Measurements from ENCODE around the gene TNNI3.
"Not testable (repeated sequence)": the region's sequence is repeated elsewhere in the genome, so short reads cannot be mapped to it uniquely, and the experiment has no call there.

The TNNI3 gene

DNA sequence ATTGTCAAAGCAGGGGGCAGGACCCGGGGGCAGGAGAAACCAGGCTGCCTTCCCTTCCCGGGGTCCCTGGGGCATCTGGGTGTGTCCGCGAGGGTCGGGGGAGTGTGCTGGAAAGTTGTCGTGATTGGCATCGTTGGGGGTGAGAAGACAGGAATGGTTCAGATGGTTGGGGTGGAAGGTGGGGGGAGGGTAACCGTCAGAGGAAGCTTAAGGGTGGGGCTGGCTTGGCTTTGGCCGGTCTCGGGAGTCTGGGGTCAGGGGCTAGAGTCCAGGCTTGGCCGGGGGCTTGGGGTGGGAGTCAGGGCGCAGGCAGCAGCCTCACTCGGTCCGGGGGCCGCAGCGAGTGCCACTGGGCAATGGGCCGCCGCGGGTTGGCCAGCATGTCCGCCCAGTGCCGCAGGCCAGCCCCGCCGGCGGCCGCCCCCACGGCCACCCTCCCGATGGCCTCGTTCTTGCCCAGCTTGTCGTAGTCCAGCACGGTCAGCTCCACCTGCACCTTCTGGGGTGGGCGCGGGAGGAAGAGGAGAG lies 15.7 kb upstream of the TNNI3 start:
- no peak for DNase-seq (ENCODE audit: low spot score)

DNA sequence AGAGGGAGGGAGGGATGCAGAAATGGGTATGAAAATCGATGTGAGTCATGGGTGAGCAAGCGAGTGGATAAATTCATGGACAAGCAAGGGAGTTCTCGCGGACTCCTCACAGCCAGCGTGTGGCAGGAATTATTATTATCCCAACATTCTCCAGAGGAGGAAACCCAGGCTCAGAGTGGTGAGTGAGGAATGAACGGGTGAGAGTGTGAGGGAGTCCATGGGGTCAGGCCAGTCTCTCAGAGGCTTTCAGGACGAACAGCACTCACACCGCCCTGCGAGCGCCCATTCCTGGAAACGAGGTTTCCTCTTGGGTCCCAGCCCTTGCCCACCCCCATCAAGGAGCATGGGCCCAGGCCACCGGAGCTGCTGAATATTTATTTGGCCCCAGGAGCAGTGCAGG lies 15.2 kb upstream of the TNNI3 start:
- DNase-seq (ENCODE audit: low spot score), result no peak

DNA sequence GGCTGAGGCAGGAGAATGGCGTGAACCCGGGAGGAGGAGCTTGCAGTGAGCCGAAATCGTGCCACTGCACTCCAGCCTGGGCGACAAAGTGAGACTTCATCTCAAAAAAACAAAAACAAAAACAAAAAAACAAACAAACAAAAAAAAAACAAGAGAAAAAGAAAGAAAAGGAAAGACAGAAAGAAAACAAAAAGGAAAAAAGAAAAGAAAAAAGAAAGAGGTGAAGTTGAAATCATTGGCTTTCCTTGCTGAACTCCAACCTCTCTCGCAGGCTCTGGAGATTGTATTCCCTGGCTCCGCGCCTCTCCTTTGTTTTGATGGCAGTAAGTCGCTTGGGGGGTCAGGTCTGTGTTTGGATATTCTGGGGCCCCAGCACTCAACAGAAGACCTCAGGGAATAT lies 14.8 kb upstream of the TNNI3 start:
- DNase-seq (ENCODE audit: low spot score), result not testable (repeated sequence)

DNA sequence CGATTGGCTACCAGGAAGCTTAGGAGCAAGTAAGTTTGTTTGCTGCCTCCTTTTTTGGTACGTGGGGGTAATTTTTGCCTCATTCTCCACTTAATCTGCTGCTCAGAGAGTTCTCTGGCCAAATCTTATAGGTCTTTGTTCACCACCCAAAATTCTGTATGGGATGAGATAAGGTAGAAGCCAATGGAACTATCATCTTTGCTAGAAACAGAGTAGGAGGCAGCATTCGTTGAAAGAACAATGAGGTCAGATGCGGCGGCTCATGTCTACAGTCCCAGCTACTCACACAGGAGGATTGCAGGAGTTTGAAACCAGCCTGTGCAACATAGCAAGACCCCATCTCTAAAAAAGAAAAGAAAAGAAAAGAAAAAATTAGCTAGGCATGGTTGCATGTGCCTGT lies 13.9 kb upstream of the TNNI3 start:
- DNase-seq (ENCODE audit: low spot score), result no peak

DNA sequence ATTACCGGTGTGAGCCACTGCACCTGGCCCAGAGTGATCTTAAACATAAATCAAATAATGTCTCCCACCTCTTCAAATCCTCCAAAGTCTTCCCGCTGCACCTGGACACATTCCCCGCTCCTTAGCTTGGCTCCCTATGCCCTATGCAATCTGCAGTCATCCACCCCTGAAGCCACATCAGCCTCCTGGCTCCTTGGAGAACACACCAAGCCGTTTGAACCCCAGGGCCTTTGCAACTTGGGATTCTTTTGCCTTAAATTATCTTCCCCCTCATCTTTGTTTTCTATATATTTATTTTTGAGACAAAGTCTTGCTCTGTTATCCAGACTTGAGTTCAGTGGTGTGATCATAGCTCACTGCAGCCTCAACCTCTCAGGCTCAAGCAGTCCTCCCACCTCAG lies 11.6 kb upstream of the TNNI3 start:
- DNase-seq (ENCODE audit: low spot score), result no peak

DNA sequence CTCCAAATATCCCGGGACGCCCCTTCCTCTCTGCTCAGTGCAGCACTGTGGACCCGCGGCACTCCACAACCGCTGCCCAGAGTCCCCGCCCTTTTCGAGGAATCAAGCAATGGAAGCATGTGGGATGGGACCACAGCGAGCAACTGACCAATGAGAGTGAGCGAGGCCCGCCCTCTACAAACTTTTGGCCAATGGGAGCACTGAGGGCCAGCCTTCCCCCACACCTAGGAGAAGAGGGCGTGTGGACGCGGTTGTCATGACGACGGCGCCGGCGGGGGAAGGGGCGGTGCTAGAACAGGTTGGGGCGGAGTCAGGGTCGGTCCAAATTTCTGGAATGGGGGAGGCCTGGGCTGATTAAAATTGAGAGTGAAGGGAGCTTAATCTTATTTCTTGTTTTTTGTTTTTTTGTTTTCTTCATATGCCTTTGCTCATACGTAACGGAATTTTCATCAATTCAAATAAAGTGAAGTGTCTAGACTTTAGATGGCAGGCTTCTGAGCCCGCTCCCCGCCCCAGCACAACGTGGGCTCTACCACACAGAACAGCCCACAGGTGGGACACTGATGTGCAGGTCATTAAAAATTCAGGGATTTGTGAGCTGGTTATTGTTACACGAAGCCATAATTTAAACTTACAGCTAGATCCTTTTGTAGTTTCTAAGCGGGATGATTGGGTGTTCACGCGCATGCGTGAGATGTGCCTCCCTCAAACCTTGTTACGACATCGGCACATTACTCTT lies 9.2 kb upstream of the TNNI3 start, which contains the start of gene DNAAF3:
DNAAF3 (minus strand) TSS at position 84 of the 739 bp plus-strand sequence. CDS start 200 bp downstream, outside the sequence.
- peak; percentile 97 for DNase-seq (ENCODE audit: low spot score)

DNA sequence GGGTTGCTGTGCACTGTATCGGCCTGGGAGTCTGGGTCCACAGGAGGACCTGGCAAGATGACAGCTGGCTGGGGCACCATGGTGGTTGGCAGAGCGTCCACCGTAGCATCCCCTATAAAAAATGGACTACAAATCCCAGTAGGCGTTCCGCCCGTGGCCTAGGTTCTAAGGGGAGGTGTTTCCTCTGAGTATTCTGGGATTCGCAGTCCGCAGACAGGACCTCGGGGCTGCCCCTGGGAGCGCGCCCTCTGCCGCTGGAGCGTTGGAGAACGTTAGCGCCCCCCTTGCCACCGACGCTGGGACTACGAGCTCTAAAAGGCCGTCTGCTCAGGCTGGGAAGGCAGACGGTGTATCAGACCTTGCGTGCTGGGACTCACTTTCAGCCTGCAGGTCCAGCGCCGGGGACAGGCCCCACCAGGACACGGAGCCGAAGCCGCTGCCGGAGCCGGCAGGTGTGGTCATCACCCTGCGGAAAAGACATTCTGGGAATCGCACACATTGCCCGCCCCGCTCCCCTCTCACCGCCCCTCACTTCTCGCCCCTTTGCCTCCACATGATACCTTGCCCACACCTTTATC lies 8.5 kb upstream of the TNNI3 start:
- peak; percentile 75 for DNase-seq (ENCODE audit: low spot score)

DNA sequence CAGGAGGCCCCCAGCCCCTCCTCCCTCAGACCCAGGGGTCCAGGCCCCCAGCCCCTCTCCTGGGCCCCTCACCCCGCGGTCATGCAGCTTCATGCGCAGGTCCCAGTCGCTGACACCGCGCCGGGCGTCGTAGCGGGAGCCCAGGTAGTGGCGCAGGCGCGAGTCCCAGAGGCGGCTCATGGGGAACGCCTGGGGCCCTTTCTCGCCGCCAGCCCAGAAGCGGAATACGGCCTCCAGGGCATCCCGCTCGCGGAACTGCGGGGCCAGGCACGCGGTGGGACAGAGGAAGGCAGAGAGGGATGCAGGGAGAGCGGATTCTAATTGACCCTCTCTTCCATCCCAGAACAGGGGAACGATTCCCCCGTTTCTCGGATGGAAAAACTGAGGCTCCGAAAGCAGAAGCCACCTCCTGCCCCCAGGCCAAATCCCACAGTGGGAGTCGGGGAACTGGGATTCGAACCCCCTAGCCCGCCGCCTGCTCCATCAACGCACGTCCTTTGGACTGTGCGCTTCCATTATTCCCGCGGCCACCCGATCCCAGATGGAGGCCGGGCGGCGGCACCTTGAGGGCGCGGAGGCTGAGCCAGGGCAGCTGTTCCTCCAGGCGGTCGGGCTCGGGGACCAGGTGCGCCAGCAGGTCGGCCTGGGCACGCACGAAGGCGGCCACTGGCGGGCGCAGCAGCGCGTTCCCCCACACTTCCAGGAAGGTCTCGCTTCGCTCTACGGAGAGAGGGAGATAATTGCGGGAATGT lies 4.2 kb upstream of the TNNI3 start:
- no peak for DNase-seq (ENCODE audit: low spot score)

DNA sequence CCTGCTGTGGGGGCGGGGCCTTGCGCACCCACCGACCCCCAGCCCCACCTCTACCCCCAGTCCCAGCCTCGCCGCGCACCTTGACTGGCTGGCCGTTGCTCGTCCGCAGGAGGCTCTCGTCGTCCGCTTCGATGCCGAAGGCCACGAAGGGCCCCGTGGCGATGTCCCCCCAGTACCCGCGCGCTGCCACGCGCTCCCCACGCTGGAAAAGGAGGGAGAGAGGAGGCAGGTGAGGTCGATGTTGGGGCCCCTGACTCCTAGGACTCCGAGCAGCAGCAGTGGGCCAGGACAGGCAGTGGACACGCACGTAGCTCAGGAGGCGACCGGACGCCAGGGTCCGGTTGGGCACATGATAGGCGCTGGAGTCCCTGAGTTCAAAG lies 3.4 kb upstream of the TNNI3 start:
- DNase-seq (ENCODE audit: low spot score), result no peak

DNA sequence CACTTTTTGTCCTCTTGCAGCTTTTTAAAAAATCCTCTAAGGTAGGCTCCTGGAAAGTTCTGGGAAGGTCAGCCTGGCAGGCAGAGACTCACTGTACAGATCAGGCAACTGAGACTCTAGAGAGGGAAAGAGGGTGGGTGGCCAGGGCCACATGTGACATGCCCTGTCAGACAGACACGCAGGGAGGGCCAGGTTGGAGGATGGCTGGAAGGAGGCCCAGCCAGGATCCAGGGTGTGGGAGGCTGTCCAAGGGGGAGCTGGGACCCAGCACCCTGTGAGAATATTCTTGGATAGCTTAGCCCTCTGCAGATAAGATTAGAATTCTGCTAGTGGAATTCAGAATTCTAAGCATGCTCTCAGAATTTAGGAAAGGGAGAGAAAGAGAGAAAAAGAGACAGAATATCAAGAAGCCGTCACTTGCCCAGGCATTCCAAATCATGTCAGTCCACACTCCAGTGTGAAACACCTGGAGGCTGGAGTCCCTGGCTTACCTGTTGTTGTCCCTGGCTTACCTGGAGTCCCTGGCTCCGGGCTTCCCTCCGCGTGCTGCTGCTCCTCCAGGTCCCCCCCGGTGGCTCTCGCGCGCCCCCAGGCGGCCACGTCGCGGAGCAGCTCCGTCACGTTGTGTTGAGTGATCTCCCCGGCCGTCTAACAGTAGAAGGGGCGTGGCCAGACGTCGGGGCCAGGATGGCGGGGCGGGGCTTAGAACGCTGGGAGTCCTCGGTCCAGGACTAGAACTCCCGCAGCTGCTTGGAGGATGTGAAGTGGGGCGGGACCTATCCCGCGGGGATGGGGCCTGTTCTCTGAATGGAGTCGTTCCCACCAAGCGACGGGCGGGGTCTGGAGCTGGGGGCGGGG lies 2.8 kb upstream of the TNNI3 start:
- DNase-seq (ENCODE audit: low spot score), result peak; percentile 91

DNA sequence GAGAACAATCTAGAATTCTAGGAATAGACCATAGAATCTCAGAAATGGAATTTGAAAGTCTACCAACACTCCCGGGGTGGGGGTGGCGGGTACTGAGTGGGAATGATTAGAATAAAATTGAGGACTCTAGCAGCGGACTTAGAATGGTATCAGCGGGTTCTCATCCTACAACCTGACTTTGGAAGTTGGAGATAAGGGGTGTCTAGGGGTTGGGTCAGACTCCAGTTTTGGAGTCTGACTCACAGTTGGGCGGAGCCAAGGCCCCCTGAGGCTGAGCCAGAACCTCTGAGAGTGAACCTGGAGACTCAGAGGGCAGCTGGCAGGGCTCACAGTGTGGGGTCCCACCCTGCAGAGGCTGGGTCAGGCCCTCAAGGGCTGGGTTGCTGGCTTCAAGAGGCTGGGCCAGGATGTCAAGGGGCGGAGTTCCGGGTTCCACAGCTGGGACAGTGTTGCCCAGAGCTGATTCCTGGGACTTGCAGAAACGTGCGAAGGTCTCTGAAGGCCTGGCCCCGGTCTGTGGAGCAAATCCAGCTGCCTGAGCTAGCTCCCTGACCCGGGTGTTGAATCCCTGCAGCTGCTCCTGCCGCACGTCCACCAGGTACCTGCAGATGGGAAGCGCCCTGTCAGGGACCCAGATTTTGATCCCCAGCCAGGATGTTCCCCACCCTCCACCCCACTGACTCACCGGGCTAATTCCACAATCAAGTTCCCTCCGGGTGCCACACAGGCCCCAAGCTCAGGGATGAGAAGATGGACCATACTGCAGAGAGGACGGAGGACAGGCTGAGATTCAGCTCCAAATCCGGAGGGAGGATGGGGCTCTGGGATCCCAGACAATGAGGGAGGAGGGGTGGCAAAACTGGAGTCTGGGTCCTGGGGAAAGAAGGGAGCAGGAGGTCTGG lies 1.6 kb upstream of the TNNI3 start:
- no peak for DNase-seq (ENCODE audit: low spot score)

DNA sequence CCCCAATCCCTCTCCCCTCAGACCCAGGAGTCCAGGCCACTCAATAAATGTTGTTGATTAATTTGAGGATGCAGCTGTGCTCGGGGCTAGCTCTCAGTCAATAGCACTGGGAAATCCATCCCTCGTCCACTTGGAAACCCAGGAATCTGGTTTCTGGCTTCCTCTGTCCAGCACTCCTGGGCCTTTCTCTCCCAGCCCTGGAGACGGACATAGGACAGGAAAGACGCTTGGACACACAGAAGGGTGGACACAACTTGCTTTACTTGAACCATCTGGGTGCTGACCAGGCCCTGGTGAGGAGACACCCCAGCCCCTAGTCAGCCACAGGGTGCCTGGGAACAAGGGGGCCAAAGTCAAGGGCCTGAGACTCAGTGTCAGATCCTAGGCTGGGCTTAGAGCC lies 891 bp upstream of the TNNI3 start:
- DNase-seq (ENCODE audit: low spot score), result no peak

DNA sequence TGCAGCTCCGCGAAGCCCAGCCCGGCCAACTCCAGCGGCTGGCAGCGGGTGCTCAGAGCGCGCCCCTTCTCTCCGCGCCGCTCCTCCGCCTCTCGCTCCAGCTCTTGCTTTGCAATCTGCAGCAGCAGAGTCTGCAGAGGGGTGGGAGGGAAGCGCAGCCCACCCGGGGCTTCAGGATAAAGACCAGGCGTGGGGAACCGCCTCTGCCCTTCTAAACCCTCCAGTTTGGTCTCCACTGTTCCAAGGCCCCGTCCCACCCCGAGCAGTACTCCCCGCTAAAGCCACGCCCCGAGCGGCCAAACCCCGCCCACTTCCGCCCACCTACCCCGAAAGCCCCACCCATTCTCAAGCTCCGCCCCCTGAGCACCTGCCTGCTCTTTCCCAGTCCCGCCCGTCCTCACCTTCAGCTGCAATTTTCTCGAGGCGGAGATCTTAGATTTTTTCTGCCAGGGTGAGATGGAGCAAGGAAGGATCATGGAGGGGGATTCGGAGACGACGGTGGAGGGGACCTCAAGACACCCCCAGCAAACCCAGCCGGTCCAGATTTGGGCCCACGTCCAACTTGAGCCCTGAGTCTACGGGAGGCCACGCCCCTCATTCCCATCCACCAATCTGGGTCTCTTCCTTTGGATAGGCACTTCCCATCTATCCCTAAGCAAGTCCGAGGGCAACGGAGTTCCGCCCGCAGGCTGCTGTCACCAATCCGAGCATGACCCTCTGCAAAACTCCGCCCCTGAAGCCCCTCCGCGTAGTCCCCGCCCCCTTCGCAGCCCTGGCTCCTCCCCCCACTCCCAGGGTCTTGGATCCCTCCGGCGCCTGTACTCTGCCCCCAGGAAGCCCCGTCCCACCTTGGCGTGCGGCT lies 1.1 kb downstream of the TNNI3 start:
- DNase-seq (ENCODE audit: low spot score), result peak; percentile 94

DNA sequence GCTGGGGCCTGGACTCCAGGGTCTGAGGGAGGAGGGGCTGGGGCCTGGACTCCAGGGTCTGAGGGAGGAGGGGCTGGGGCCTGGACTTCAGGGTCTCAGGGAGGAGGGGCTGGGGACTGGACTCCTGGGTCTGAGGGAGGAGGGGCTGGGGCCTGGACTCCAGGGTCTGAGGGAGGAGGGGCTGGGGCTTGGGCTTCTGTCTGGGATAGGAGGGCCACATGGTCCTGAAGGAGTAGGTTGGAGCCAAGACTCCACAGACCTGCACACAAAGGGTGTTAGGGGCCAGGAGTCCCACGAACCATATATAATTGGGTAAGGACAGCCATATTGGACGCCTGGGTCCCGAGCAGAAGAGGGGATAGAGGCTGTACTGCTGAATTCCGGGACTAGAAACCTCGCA lies 1.7 kb downstream of the TNNI3 start:
- DNase-seq (ENCODE audit: low spot score), result not testable (repeated sequence)

DNA sequence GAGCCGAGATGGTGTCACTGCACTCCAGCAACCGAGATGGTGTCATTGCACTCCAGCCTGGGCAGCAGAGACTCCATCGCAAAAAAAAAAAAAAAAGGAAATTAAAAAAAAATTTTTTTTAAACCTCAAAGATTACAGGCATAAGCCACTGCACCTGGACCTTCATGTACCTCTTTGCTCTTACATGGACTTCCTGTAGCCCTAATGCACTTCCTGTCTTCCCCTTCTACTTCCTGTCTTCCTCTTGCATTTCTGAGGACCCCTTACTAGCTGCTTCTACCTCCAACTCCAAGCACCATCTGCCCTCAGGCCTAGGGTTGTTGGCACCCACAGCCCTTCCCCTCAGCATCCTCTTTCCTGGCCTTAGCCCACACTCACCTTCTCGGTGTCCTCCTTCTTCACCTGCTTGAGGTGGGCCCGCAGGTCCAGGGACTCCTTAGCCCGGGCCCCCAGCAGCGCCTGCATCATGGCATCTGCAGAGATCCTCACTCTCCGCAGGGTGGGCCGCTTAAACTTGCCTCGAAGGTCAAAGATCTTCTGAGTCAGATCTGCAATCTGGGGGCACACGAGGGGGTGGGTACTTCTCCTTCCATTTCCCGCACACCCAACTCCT lies 3.8 kb downstream of the TNNI3 start:
- no peak for DNase-seq (ENCODE audit: low spot score)

DNA sequence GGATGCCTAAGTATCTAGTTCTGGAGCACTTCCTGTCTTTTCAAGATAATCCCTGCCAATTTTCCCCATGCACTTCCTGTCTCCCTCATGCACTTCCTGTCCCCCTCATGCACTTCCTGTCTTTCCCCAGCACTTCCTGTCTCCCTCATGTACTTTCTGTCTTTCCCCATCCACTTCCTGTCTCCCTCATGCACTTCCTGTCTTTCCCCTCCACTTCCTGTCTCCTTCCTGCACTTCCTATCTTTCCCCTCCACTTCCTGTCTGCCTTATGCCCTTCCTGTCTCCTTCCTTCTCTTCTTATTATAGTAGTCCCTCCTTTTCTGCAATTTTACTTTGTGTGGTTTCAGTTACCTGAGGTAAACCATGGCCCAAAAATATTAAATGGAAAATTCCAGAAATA lies 5.5 kb downstream of the TNNI3 start:
- DNase-seq (ENCODE audit: low spot score), result no peak

DNA sequence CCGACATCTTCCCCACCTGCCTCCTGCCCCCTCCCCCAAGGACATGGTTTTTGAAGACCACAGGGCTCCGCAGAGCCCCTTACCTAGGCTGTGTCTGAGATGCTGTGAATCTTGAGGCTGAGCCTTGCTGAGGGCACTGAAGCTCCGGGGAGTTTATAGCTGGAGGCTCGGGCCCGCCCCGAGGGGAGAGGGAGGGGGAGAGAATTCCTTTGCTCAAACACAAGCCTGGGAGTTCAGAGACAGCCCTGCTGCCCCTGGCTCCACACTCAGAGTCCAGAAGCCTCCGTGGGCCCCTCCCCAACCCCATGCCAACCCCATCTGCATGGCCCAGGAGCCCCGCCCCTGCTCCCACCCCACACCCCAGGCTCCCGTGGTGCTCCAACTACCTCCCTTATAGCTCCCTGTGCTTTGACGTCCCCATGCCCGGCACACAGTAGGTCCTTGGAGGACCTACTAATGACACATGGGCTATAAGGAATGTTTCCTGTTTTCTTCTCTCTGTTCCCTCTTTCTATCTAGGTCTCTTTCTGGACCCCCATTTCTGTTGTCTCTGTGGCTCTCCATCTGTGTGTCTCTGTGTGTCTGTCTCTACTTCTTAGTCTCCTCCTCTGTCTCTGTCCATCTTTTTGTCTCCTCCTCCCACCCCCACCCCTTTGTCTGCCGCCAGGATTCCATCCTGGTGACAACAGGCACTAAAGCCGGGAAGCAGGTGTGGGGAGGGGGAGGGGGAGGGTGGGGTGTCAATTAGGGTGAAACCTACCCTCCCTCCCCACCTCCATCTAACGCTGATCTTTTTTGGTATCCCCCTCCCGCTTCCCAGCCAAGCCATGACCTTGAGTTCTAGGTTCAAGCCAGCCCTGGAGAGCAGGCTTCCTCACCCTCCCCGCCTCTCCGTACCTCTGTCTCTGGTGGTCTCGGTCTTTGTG lies 8.2 kb downstream of the TNNI3 start, which contains the start of gene TNNT1:
TNNT1 (minus strand) TSS at position 129 of the 926 bp plus-strand sequence. CDS start 2,049 bp downstream, outside the sequence.
- DNase-seq (ENCODE audit: low spot score), result peak; percentile 51

DNA sequence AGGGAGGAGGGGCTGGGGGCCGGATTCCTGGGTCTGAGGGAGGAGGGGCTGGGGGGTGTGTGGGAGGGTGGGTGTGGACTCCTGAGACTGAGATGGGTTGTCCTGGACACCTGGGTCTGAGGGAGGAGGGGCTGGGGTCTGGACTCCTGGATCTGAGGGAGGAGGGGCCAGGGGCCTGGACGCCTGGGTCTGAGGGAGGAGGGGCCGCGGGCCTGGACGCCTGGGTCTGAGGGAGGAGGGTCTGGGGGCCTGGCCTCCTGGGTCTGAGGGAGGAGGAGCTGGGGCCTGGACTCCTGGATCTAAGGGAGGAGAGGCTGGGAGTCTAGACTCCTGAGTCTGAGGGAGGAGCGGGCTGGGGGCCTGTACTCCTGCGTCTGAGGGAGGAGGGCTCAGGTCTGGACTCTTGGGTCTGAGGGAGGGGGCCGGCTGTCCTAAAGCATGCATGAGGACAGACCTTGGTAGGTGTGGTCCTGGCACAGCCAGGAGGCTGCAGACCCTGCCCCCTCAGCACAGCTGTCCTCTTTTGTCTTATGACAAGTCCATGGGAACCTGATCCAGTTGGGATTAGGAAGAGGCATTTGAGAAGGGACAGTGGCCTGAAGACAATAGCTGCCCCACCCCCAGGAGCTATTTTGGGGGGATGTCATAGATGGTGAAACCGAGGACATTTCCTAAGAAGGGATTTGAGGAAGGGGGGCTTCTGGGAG lies 9.8 kb downstream of the TNNI3 start:
- DNase-seq (ENCODE audit: low spot score), result no peak
